Activated B cell treated with CpG ODN at 0.5 μM for 24 hours (primary cell): ENCODE data around the gene ENKUR. TPM values are rescaled to one million over a fixed set of nuclear protein-coding genes. Genes with fewer than 3 reads are reported as not detected.

ENCODE experiments used
- ATAC-seq: fragments of 200-7000 bp; cut with Tn5 transposase; one replicate; pipeline ENCODE4 v1.10.0; 2021; ENCODE audit warnings: low read depth, mild to moderate bottlenecking, moderate library complexity
- CTCF ChIA-PET: fragments of 350-600 bp; sonication (Branson Sonifier 250); formaldehyde crosslinking; loops from one replicate; lab custom pipeline; 2021; ENCODE audit warnings: antibody characterized with exemption; lab: Charles Lee
- POLR2A ChIA-PET: fragments of 350-600 bp; sonication (Branson Sonifier 250); formaldehyde crosslinking; loops from one replicate; lab custom pipeline; 2021; ENCODE audit warnings: antibody characterized with exemption; lab: Charles Lee
- DNase-seq: peaks from one replicate; pipeline ENCODE4 v3.0.0; 2022
- H3K27ac Mint-ChIP-seq: one replicate; pipeline ENCODE4 v1.8.0; 2020; ENCODE audit warnings: mixed read lengths
- H3K27me3 Mint-ChIP-seq: one replicate; pipeline ENCODE4 v1.8.0; 2021; ENCODE audit warnings: mixed read lengths
- H3K36me3 Mint-ChIP-seq: one replicate; pipeline ENCODE4 v1.8.0; 2021; ENCODE audit warnings: low read depth, mixed read lengths
- H3K4me1 Mint-ChIP-seq: one replicate; pipeline ENCODE4 v1.8.0; 2021; ENCODE audit warnings: mixed read lengths
- H3K4me3 Mint-ChIP-seq: one replicate; pipeline ENCODE4 v1.8.0; 2020; ENCODE audit warnings: mild to moderate bottlenecking, mixed read lengths
- H3K9me3 Mint-ChIP-seq: one replicate; pipeline ENCODE4 v1.8.0; 2020; ENCODE audit warnings: mixed read lengths
- CTCF ChIP-seq: fragments of 200-600 bp; IDR thresholded peaks from one replicate; pipeline ENCODE4 v1.8.0; 2022; ENCODE audit warnings: antibody characterized with exemption, mild to moderate bottlenecking
- intact Hi-C: fragments of 100-400 bp; cut with micrococcal nuclease; formaldehyde crosslinking; loops from one replicate; pipeline ENCODE4 v1.15.1; 2024
- total RNA-seq: library from RNA; stranded (reverse); gene quantifications from 2 replicates; pipeline ENCODE4 v1.2.3, GENCODE V29; 2022

Gene ENKUR
- total RNA-seq, 1 donor from 2014 or later, result not detected

- H3K27ac Mint-ChIP-seq, result no peak overlapping the region
- no peaks in the 10 kb centered on the region for H3K36me3 Mint-ChIP-seq
- no peak for TF ChIP-seq CTCF
- CTCF ChIA-PET, result no interaction called here
- intact Hi-C loops, result no loop called here
- no peaks in the 10 kb centered on the region for H3K9me3 Mint-ChIP-seq
- POLR2A ChIA-PET, result no interaction called here
- peaks cover 3% of the 10 kb centered on the region for H3K4me1 Mint-ChIP-seq
- peaks cover 8% of the 10 kb centered on the region for H3K27me3 Mint-ChIP-seq
- H3K4me3 Mint-ChIP-seq, result no peak overlapping the region
- ATAC-seq, result no peak
- no peak for DNase-seq
These were observed 45.2 kb upstream of the ENKUR start for GRCh38 chr10:25061125-25061524.

- Mint-ChIP-seq H3K27ac (no peak overlapping the region), H3K36me3 (no peaks in the 10 kb centered on the region), H3K27me3 (peaks cover 7% of the 10 kb centered on the region), H3K4me3 (no peak overlapping the region), H3K9me3 (no peaks in the 10 kb centered on the region), H3K4me1 (peaks cover 3% of the 10 kb centered on the region)
- POLR2A ChIA-PET, result no interaction called here
- DNase-seq (no peak), ATAC-seq (no peak)
- TF ChIP-seq CTCF, result no peak
- CTCF ChIA-PET, result no interaction called here
- intact Hi-C loops, result no loop called here
These were observed 44.0 kb upstream of the ENKUR start for GRCh38 chr10:25059990-25060389.

GRCh38 chr10:25057886-25058285, 41.9 kb upstream of the ENKUR start:
- ATAC-seq (no peak), DNase-seq (no peak)
- TF ChIP-seq CTCF, result no peak
- ChIA-PET POLR2A (no interaction called here), CTCF (no interaction called here)
- intact Hi-C loops, result no loop called here
- Mint-ChIP-seq H3K27me3 (no peaks in the 10 kb centered on the region), H3K27ac (no peak overlapping the region), H3K36me3 (no peaks in the 10 kb centered on the region), H3K4me3 (no peak overlapping the region), H3K9me3 (no peaks in the 10 kb centered on the region), H3K4me1 (peaks cover 3% of the 10 kb centered on the region)

GRCh38 chr10:25056726-25057125, 40.8 kb upstream of the ENKUR start:
- DNase-seq, result no peak

GRCh38 chr10:25052012-25052411, 36.1 kb upstream of the ENKUR start:
- no peak overlapping the region for H3K27ac Mint-ChIP-seq
- DNase-seq, result no peak
- no peak for TF ChIP-seq CTCF
- ChIA-PET POLR2A (no interaction called here), CTCF (no interaction called here)
- H3K9me3 Mint-ChIP-seq, result no peaks in the 10 kb centered on the region
- H3K36me3 Mint-ChIP-seq, result no peaks in the 10 kb centered on the region
- intact Hi-C loops, result no loop called here
- no peak overlapping the region for H3K4me3 Mint-ChIP-seq
- no peaks in the 10 kb centered on the region for H3K4me1 Mint-ChIP-seq
- no peak for ATAC-seq
- peaks cover 17% of the 10 kb centered on the region for H3K27me3 Mint-ChIP-seq

More at GRCh38 chr10:25056726-25057125, 40.8 kb upstream of the ENKUR start:
- intact Hi-C loops, result no loop called here
- Mint-ChIP-seq H3K27me3 (no peaks in the 10 kb centered on the region), H3K27ac (no peak overlapping the region), H3K4me3 (no peak overlapping the region), H3K9me3 (no peaks in the 10 kb centered on the region), H3K4me1 (no peaks in the 10 kb centered on the region), H3K36me3 (no peaks in the 10 kb centered on the region)
- no peak for ATAC-seq
- no peak for TF ChIP-seq CTCF
- ChIA-PET CTCF (no interaction called here), POLR2A (no interaction called here)
